GM10847 (cell line): Measurements from ENCODE around the gene PRR29.
A peak's percentile ranks its signal among the peaks of the same experiment; 100 is the strongest.

Source experiments
- POLR2A ChIP-seq: IDR thresholded peaks from 2 replicates; pipeline ENCODE4 v1.6.1; 2011; ENCODE audit not compliant: insufficient read length; ENCODE audit errors: extremely low read depth

Gene PRR29

GRCh38 chr17:64017381-64017980 lies 19.3 kb downstream of the PRR29 start:
- no peak for TF ChIP-seq POLR2A

GRCh38 chr17:64020056-64020766 lies 22.1 kb downstream of the PRR29 start, which contains the start of gene ICAM2:
ICAM2 (minus strand) TSS chr17:64020633; CDS start chr17:64006691, 13,942 bp downstream.
- TF ChIP-seq POLR2A = peak; percentile 47

- no peak for TF ChIP-seq POLR2A
Observed at GRCh38 chr17:64022611-64023063, 24.5 kb downstream of the PRR29 start.

- TF ChIP-seq POLR2A = no peak
Observed at GRCh38 chr17:64024215-64024654, 26.1 kb downstream of the PRR29 start.

GRCh38 chr17:64024781-64025731 lies 26.9 kb downstream of the PRR29 start:
- no peak for TF ChIP-seq POLR2A

GRCh38 chr17:64025732-64026294 lies 27.7 kb downstream of the PRR29 start:
- TF ChIP-seq POLR2A = no peak

- TF ChIP-seq POLR2A = no peak
Observed at GRCh38 chr17:64028874-64029464, 30.8 kb downstream of the PRR29 start.

- no peak for TF ChIP-seq POLR2A
Observed at GRCh38 chr17:64032081-64032480, 33.9 kb downstream of the PRR29 start.

- no peak for TF ChIP-seq POLR2A
Observed at GRCh38 chr17:64036198-64036922, 38.2 kb downstream of the PRR29 start.

- no peak for TF ChIP-seq POLR2A
Observed at GRCh38 chr17:64037180-64037579, 39.0 kb downstream of the PRR29 start.

- TF ChIP-seq POLR2A = no peak
Observed at GRCh38 chr17:64037802-64038201, 39.7 kb downstream of the PRR29 start.

- no peak for TF ChIP-seq POLR2A
Observed at GRCh38 chr17:64038331-64039105, 40.4 kb downstream of the PRR29 start.

- no peak for TF ChIP-seq POLR2A
Observed at GRCh38 chr17:64039106-64039400, 40.9 kb downstream of the PRR29 start.

- TF ChIP-seq POLR2A = no peak
Observed at GRCh38 chr17:64040206-64040605, 42.1 kb downstream of the PRR29 start.
